Measurements from ENCODE around the gene TUBA3E.
"Not testable (repeated sequence)": the region's sequence is repeated elsewhere in the genome, so short reads cannot be mapped to it uniquely, and the experiment has no call there.

The TUBA3E gene

GRCh38 chr2:130156624-130157004, 41.6 kb downstream of the TUBA3E start:
- FAIRE-seq, result no peak
- no peak for TF ChIP-seq POLR2A (IDR thresholded peaks at IDR 0.05; ENCODE audit: low read depth, low read length)
- no peak for DNase-seq (ENCODE audit: insufficient read length, low spot score)

- FAIRE-seq; DNase-seq (ENCODE audit: insufficient read length, low spot score): not testable (repeated sequence)
Measured at GRCh38 chr2:130155956-130156623, 42.1 kb downstream of the TUBA3E start.

GRCh38 chr2:130154773-130155765, 43.2 kb downstream of the TUBA3E start:
- FAIRE-seq (no peak), DNase-seq (ENCODE audit: insufficient read length, low spot score) (no peak)
- TF ChIP-seq POLR2A (IDR thresholded peaks at IDR 0.05; ENCODE audit: low read depth, low read length), result no peak

- DNase-seq (ENCODE audit: insufficient read length, low spot score); FAIRE-seq: not testable (repeated sequence)
Measured at GRCh38 chr2:130154423-130154770, 43.8 kb downstream of the TUBA3E start.

- FAIRE-seq; DNase-seq (ENCODE audit: insufficient read length, low spot score): not testable (repeated sequence)
Measured at GRCh38 chr2:130153721-130154422, 44.4 kb downstream of the TUBA3E start.

- no peak for DNase-seq (ENCODE audit: insufficient read length, low spot score)
- FAIRE-seq, result no peak
- no peak for TF ChIP-seq POLR2A (IDR thresholded peaks at IDR 0.05; ENCODE audit: low read depth, low read length)
Measured at GRCh38 chr2:130152816-130153595, 45.2 kb downstream of the TUBA3E start.

- DNase-seq (ENCODE audit: insufficient read length, low spot score); FAIRE-seq: not testable (repeated sequence)
Measured at GRCh38 chr2:130152136-130152815, 46.0 kb downstream of the TUBA3E start.

- FAIRE-seq; DNase-seq (ENCODE audit: insufficient read length, low spot score): not testable (repeated sequence)
Measured at GRCh38 chr2:130151145-130151512, 47.1 kb downstream of the TUBA3E start.

- TF ChIP-seq POLR2A (IDR thresholded peaks at IDR 0.05; ENCODE audit: low read depth, low read length), result no peak
- no peak for DNase-seq (ENCODE audit: insufficient read length, low spot score)
- FAIRE-seq, result no peak
Measured at GRCh38 chr2:130150181-130151144, 47.8 kb downstream of the TUBA3E start.

- FAIRE-seq; DNase-seq (ENCODE audit: insufficient read length, low spot score): not testable (repeated sequence)
Measured at GRCh38 chr2:130148515-130148914, 49.7 kb downstream of the TUBA3E start.

GRCh38 chr2:130145006-130145414, 53.2 kb downstream of the TUBA3E start, which contains the start of gene CCDC74B:
Gene CCDC74B, minus strand, starts transcription at chr2:130145112. Its CDS starts 116 bp downstream, at chr2:130144996.
- not testable (repeated sequence) for DNase-seq (ENCODE audit: insufficient read length, low spot score); FAIRE-seq

GRCh38 chr2:130143266-130144039, 54.8 kb downstream of the TUBA3E start:
- not testable (repeated sequence) for FAIRE-seq; DNase-seq (ENCODE audit: insufficient read length, low spot score)

- DNase-seq (ENCODE audit: insufficient read length, low spot score); FAIRE-seq: not testable (repeated sequence)
Measured at GRCh38 chr2:130142396-130143265, 55.6 kb downstream of the TUBA3E start.
